ENCODE results near the gene SHB.

The SHB gene

DNA sequence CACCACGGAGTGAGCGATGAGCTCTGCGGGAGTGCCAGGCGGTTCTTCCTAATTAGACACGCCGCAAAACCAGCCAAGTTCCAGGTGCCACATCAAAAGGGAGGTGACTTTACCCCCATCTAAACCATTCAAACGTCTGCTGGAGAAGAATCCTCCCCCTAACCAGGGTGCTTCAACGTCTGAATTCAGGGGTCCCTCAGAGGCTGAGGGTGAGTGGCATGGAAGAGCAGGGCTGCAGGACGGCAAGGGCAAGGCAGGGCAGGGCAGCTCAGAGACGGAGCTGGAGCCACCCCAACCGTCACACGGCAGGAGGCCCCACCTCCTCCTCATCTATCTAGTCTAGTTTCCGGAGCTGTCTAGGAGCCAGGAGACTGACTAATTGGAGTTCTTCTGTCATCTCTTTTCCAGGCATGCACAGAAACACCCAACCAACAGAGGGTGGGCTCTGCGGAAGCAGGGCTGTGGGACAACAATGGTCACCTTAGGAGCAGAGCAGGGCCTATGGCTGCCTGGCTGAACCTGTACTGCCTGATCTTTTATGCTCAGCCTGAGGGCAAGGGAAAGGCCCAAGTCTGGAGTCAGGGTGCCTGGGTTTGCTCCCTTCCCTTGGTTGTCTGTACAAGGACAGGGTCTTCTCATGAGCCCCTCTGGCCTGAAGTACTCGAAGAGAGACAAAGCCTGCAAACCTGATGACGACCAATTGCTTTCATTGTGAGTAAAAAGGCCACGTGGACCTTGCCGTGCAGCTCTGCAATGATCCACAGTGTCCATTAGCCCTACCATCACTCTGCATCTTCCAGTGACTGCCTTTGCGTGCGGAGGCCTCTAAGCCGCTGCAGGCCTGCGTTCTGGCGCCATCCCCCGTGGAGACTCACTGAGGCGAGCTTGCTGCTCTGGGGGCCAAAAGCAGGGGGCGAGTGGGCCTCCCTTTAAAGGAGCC is 84.1 kb downstream of the SHB start:
- peak; percentile 27 for DNase-seq

DNA sequence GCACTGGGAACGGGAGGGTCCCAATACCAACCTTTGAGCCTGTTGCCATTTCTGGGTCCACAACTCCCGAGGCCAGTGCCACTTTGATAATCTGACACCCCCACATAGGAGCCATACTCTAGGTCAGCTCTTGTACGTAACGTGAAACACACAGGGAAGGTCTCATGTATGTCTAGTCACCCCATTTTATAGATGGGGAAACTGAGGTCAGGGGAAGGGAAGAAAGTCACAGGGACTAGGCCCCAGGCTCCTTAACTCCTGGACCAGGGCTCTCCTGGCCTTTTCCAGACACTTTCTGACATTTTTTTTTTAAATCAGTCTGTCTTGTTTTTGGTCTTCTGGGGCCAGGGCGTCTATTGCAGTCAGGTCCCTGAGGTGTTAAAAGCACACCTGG is 84.8 kb downstream of the SHB start:
- DNase-seq, result no peak

DNA sequence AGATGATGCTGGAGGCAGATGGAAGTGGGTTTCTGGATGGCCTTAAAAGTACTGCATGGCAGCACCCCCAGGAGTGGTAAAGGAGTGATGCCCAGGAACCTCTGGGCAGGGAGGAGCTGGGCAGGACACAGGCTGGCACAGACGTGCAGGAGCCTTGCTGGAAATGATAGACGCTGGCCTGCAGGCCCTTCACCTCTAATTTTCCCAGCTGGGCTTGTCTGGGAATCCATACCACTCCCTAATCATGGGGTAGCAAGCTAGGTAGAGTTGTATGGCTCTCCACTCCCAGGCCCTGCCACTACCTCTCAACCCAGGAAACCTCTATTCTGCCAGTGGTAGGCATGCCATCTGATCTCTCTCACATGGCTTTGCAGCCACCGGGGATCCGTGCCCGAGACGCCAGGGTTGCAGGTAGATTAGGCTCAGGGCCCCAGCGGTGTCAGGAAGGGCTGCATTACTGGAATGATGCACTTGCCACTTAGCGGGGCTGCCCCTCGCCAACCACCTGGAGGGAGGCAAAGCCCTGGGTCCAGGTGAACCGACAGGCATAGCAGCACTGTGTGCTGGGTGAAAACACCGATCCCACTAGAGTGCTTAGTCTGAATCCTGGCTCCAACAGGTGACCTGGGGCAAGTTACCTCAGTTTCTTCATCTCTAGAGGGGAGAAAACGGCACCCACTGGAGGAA is 85.5 kb downstream of the SHB start:
- DNase-seq, result no peak

DNA sequence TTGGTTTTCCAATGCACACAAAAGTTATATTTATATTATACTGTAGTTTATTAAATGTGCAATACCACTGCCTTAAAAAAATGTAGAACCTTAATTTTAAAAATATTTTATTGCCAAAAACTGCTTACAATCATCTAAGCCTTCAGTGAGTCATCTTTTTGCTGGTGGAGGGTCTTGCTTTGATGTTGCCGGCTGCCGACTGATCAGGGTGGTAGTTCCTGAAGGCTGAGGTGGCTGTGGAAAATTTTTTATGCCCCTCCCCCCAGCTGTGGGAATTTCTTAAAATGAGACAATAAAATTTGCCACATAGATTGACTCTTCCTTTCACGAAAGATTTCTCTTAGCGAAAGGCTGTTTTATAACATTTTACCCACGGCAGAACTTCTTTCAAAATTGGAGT is 89.2 kb downstream of the SHB start:
- no peak for DNase-seq

DNA sequence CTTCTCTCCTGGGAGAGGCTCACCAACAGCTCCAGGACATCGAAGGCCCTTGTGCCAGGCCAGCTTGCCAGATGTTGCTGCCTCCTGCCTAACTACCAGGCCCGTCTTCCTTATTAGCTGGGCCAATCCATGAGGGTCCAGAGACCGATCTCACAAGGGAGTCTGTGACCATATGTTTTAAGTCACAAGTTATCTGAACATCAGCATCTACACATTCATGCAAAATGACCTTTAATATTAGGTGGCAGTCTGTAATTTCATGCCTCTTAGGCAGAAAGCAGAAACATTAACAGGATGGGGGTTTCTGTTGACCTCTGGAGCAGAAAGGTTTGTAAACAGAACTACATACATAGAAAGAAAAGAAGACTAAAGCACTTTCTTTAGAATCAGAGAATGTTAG is 90.0 kb downstream of the SHB start:
- no peak for DNase-seq

DNA sequence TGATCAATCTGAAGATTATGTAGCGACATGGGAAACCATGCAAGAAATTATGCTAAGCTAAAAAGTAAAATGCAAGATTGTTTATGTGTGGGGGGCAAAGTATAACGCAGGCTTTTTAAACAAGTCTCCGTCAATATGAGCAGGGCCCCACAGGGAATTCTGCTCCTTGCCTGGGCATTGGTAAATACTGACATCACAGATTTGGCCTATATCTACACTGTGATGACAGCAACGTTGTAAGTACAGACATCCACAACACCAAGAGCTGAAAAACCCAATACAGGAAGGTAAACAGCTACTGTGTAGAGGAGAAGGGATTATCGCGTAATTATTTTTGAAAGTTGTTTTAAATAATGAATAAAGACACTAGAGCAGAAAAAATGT is 90.6 kb downstream of the SHB start:
- DNase-seq, result no peak

DNA sequence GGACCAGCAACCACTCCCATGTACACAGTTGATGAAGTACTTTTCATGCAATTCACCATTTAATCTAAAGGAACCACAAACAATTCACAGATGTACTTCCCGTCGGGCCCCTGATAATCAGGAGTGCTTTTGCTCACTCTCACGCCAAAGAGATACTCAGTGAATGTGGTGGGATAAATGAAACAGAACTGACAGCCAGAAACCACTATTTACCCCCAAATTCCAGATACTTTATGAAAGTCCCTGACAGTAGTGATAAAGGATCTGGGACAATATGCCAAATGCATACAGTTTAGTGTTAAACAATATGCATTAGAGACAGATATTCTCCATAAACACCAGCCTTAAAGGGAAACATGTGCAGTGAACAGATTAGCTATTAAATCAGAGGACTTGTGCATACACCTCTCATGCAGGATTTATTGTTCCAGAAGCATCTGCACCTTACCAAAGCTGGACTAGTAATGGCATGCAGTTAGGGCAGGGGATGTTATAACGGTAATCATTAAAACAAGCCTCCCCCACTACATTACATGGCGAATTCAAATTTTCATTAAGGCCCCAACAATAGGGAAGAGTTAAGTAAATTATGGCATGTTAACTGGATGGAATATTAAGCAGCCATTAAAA is 91.1 kb downstream of the SHB start:
- DNase-seq, result no peak

DNA sequence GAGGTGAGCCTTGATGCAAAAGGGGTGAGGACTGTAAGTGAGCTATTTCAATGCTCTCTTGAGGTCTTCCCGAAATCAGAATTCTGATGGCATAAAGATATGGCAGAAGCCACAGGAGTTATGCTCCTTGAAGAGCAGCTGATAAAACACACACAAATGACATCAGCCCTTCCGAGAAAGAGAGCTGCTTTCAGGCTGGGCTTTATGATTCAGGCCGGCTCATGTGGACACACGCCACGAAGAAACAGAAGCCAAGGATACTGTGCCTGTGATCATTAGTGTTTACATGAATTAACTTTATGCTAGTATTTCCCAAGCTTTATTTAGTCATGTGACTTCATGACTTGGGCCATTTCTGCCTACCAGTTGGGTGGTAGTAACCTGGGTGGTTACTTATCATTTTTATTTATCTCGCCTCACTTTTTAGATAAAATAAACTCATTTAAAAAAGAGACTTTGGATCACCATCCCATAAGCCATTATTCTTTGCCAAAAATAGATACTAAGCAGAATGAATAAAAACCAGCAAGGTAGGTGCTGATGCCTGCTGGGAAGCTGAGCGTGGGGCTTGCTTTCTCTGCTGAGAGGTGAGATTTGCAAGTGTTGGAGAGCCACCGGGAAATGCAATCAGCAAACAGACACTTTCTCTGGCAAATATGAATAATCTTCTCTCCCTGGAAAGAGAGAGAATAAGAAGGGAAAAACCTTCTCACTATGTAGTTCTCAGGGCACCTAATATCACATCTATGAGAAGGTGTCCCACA is 92.1 kb downstream of the SHB start:
- peak; percentile 22 for DNase-seq

DNA sequence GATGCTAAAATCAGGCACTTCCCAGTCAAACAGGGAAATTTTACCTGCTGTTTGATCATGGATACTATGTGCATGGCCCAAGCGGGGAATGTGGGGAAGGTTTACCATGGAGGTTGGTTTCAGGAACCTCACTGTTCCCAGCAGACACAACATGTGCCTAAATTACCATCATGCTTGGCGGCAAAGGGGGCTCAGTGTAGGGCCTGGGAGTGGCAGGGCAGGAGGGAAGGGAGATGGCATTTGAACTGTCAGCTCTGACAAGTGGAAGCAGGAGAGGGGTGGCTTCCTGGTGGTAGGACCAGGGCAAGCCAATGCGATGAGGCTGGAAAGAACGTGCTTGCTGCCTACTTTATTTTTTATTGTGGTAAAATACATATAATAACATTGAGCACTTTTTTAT is 93.4 kb downstream of the SHB start:
- no peak for DNase-seq

DNA sequence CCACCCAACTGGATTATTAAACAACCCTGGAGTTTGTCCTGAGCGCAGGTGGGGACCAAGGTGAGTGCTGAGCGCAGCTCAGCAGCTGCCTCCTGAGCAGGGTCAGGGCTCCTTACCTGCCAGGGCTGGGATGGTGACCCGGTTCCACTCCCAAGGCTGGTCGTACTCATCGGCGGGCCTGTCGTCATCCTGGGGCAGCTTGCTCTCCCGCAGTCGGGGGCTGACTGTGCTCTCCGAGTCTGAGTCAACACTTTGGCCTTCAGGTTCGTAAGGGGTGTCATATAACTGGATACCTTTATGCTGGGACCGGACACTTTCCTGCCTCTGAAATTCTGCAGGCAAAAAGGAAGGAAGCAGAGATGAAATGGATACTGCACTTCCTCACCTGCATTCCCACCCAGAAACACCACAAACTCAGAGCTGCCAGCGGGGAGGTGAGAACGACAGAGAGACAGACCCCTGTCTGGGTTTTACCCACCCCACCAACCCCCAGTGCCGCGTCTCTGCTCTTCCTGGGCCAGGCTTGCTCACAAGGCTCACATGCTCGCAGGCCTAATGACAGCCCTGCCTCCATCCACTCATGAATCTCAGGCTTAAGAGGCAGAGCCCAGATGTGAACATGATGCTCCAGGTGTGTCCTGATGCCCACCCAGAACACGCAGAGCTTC is 94.4 kb downstream of the SHB start:
- DNase-seq, result no peak

DNA sequence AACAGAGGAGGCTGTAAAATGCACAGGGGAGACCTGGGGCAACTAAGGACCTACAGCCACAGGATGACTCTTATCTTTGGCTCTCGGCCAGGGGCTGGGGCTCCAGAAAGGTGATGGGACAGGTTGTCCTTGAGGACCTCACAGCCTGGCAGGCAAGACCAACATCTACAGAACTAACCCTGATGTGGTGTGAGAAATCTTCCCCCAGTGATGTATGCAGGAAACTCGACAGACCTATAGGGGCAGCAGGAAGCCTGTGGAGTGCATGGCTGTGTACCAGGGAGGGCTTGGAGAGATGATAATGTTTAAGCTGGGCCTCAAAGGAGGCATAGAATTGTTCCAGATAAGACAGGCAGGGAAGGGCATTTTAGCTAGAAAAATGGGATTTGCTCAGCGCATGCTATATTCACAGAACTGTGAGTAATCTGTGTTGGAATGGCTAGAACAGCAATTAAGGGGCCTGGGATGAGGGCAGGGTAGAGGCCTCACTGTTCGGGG is 96.6 kb downstream of the SHB start:
- DNase-seq, result no peak

DNA sequence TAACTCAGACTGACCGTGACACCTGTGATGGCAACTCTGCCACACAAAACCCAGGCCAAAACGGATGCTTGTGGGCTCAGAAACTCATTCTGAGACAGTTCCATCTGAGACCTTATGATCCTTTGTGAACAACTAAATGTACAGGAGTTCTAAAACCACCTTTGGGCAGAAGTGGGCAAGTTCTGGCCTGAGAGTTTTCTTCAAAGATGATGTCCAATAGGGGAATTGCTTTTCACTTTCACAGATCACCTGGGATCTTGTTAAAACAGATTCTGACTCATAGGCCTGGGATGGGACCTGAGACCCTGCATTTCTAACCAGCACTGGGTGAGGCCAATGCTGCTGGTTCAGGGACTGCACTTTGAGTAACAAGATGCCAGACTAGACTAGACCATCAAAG is 97.3 kb downstream of the SHB start:
- no peak for DNase-seq

DNA sequence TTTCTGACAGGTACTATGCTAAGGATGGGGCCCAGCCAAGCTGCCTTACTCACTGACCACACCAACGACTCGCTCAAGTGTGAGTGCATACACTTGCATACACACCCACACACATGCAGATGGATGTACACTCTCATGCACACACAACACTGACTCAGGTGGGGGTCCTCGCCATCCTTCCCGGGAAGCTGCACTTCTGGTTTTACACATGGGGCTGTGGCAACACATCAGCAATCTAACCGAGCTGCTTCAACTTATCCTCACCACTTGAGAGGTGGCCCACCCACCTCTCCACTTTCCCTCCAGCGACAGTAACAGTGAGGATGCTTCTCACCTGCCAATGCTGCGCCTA is 97.9 kb downstream of the SHB start:
- no peak for DNase-seq

DNA sequence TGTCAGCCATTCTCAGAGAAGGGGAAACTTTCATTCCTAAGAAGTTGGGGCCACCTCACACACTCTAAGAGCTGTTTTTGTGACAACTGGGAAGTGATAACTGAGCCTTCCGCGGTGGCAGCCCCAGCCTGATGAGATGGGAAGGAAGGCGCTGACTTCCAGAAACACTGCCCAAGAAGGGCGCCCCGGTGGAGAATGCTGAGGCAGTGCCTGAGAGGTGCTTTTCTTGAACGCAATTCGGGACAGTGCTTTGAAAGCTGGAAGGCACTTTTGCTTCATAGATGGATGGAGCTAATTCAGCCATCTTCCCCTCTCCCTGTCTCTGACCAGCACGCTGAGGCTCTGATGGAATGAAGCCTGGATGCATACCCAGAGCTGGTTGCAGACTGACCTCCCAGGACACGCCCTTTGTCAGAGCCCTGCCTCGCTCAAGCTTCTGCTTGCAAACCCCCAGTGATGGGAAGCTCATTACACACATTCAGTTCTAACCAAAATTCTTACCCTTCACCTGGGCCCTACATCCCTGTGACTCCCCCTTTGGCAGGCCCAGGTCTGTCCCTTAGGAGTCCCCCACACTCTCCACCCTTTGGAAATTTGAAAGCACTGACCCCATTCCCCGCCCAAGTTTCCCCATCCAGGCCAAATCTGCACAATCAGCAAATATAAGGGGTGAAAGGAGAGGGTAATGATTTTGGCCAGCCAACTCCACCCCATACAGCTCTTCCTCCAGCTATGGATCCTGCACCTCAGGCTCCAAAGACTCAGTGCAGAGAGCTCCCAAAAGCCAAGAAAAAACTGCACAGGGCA is 98.5 kb downstream of the SHB start:
- DNase-seq, result no peak

DNA sequence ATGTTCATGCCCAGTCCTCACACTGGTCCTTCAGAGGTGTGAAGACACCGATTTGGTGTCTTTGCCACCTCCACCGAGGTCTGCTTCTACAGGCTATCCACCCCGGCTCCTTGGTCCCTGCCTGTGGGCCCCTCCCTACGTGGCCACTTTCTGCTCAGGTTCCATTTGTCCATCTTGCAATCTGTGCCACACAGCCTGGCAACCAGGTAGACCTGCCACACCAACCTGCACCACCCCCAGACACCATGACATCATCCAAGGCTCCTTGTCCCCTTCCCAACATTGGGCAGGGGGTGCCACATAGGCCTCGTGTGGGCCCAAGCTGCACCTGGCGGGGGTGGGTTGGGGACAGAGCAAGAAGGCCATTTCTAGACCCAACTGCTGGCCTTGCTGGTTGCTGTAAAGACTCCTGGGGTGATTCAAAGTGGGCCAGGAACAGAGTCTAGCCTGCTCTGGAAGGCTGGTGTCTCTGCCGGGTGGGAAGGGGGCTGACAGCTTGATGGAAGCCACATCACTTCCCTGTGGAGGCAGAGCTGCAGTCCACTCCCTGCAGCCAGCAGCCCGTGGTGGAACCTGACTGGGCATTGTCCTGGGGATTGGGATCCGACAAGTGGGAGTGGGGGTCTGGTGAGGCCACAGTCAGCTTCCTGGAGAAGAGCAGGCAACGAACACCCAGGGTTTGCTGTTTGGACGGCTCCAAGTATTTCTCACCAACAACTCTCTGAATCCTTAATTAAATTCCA is 99.3 kb downstream of the SHB start:
- no peak for DNase-seq

DNA sequence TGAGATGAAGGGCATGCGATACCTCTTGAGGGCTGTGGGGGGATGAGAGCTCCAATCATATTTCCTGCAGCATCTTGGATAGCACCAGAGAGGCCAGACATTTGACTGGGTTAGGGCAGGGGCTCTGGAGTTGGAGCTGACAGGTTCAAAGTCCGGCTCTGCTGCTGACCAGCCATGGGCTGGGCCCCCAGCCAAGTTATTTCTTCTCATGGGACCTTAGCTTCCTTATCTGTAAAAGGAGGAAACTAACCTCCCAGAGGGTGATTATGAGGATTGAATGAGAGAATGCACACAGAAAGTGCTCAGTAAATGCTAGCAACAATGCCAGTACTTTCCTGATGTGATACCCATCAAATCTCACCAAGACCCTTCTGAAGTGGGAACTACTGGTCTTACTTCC is 99.9 kb downstream of the SHB start:
- DNase-seq, result no peak

DNA sequence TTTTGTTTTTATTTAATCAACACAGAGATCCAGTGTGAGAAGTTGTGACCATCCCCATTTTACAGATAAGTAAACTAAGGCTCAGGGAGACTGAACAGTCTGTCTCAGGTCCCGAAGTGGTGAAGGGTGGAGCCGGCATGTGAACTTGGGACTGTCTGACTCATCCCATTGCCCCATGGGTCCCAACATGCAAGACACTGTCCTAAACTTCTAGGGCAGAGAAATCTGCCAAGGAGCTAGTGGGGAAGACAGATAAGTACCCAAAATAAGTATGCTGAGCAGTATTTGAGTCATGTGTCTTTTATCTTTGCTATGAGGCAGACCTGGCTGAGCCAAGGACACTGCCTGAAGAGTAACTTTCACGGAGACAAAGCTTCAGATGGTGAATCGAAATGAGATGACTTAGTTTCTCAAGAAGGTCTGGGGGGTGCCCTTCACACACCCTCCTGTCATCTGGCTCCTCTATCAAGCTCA is 100.8 kb downstream of the SHB start:
- DNase-seq, result no peak

DNA sequence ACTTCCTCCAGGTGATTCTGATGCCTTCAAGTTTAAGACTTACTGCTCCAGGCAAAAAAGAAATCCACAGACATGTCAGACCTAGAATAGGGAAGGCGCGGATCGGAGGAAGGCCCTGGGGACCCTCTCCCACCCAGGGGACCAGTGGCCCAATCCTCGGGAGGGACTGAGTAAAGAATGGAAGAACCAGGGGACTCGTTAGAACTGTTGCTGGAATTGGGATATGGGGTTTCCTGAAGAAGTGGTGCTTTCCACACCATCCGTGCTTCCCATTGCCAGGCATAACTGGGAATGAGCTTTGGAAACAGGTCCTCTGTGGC is 101.3 kb downstream of the SHB start:
- no peak for DNase-seq

DNA sequence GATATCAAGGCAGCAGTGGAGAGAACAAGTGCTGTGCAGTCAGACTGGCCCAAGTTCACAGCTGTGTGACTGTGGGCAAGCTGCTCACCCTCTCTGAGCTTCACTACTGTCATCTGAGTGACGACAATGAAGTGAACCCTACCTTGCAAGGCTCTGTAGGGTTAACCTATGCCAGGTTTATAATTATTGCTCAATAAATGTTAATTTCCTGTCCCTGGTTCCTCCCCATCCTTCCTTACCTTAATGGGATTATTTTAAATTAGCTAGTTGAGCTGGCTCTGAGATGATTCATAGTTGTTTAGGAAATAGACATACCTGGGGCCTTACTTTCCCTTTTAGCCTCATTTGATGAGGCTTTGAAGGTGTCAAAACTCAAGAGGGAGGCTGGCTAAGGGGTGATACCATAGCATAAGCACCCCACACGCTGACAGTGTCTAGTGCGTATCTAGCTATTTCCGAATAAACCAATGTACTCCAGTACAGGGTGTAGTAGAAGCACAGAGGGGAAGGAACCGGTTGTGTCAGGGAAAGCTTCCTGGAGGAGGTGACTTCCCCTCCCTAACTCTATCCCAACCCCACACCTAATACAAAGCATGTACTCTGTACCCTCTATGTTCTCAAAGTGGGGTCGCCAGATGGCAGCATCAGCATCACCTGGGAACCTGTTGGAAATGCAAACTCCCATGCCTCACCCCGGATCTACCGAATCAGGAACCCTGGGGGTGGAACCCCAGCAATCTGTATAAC is 101.8 kb downstream of the SHB start:
- no peak for DNase-seq

DNA sequence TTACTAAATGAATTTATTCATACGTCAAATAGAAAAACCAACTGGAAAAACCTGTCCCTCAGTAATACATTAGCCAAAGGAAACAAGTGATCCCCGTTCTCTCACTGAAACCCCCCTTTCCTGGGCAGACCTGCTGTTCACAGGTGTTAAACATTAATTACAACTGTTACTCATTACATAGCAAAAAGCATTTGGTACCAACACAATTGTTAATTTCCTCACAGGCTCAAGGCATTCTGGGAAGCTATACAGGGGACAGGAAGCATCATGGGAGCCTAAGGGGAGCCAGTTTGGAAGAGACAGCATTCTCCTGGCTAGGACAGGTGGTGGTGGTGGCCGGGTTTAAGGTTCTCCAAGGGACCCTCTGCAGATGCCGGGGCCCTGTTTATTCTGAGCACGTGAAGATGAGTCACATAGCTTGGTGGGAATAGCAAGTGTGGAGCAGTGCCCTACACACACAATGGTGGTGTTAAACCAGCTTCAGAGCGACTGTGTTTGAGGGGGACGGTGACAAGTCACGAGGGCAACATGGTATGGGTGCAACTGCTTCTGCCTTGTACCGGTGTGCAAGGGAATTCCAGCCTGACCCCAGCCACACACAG is 102.5 kb downstream of the SHB start:
- no peak for DNase-seq
